OCI-LY3 (cell line): Measurements from ENCODE around the gene SYNJ1.

Source experiments
- H2AFZ ChIP-seq: fragments of 200-600, 300-600 bp; shearing (Covaris generic); 2 replicates; pipeline ENCODE4 v1.6.0; 2014; ENCODE audit warnings: antibody characterized with exemption, low read depth, low read length
- H3K27ac ChIP-seq: fragments of 200-600, 300-600 bp; sonication (generic); 2 replicates; pipeline ENCODE4 v1.5.1; 2014; ENCODE audit warnings: mild to moderate bottlenecking, low read length, moderate library complexity, mixed read lengths
- H3K27me3 ChIP-seq: fragments of 200-600, 300-600 bp; sonication (generic); 2 replicates; pipeline ENCODE4 v1.6.1; 2014; ENCODE audit warnings: low read depth, low read length, mixed read lengths
- H3K36me3 ChIP-seq: fragments of 200-600, 300-600 bp; sonication (generic); replicated peaks from 2 replicates; pipeline ENCODE3; 2014; ENCODE audit warnings: low read depth, low read length, mixed read lengths
- H3K4me1 ChIP-seq: fragments of 300-600, 200-600 bp; sonication (generic); 2 replicates; pipeline ENCODE4 v1.6.1; 2014; ENCODE audit warnings: low read length, mixed read lengths
- H3K4me2 ChIP-seq: fragments of 200-600, 300-600 bp; sonication (generic); 2 replicates; pipeline ENCODE4 v1.6.1; 2014; ENCODE audit warnings: low read length, mixed read lengths
- H3K4me3 ChIP-seq: fragments of 300-600, 200-600 bp; sonication (generic); 2 replicates; pipeline ENCODE4 v1.5.1; 2014; ENCODE audit warnings: antibody characterized with exemption, mild to moderate bottlenecking, low read length, moderate library complexity
- H3K79me2 ChIP-seq: fragments of 300-600, 200-600 bp; shearing (Covaris generic); 2 replicates; pipeline ENCODE4 v1.6.1; 2014; ENCODE audit warnings: mild to moderate bottlenecking, low read length, mixed read lengths
- H3K9ac ChIP-seq: fragments of 300-600, 200-600 bp; shearing (Covaris generic); 2 replicates; pipeline ENCODE4 v1.6.0; 2014; ENCODE audit warnings: mild to moderate bottlenecking, low read length, moderate library complexity
- H3K9me3 ChIP-seq: fragments of 200-600, 300-600 bp; shearing (Covaris generic); 2 replicates; pipeline ENCODE4 v1.6.1; 2014; ENCODE audit warnings: low read length, mixed read lengths; ENCODE audit not compliant: insufficient read depth
- H4K20me1 ChIP-seq: fragments of 200-600, 300-600 bp; sonication (generic); 2 replicates; pipeline ENCODE4 v1.6.1; 2016; ENCODE audit warnings: low read length, mixed read lengths; ENCODE audit not compliant: insufficient read depth
- CTCF ChIP-seq: fragments of 200-600, 300-600 bp; sonication (generic); IDR thresholded peaks from 2 replicates; pipeline ENCODE4 v1.5.1; 2014; ENCODE audit warnings: antibody characterized with exemption, low read length, low read depth
- EZH2phosphoT487 ChIP-seq: fragments of 200-600 bp; shearing (Covaris generic); IDR thresholded peaks from 2 replicates; pipeline ENCODE4 v1.6.1; 2018; ENCODE audit warnings: antibody characterized with exemption, mixed run types, low read depth

SYNJ1 gene

DNA sequence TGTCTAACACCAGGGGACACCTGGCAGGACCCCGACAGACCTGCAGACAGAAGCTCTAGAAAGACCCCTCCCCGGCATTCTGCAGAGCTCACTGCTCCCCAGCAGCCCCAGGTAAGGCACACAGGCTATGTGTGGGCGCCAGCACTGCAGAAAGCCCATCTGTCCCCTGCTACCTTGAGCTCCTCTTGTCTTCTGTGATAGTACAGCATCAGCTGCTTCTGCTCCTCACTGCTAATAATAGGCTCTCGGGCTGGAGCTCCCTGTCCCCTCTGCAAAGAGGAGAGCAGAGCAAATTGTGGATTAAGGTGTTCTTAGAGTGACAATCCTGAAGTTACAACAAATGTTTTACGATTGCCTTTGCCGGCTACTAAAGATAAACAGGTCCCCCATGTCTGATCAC, 125.7 kb downstream of the SYNJ1 start:
- Histone ChIP-seq H4K20me1 (no peaks in the 10 kb centered on the region), H3K79me2 (no peaks in the 10 kb centered on the region), H3K4me2 (no peak overlapping the region), H3K4me3 (no peak overlapping the region), H3K27ac (no peak overlapping the region), H3K9me3 (no peaks in the 10 kb centered on the region), H3K36me3 (peaks cover 19% of the 10 kb centered on the region), H3K9ac (no peak overlapping the region), H2AFZ (no peak overlapping the region), H3K27me3 (no peaks in the 10 kb centered on the region), H3K4me1 (no peaks in the 10 kb centered on the region)
- TF ChIP-seq EZH2phosphoT487 (no peak), CTCF (no peak)

DNA sequence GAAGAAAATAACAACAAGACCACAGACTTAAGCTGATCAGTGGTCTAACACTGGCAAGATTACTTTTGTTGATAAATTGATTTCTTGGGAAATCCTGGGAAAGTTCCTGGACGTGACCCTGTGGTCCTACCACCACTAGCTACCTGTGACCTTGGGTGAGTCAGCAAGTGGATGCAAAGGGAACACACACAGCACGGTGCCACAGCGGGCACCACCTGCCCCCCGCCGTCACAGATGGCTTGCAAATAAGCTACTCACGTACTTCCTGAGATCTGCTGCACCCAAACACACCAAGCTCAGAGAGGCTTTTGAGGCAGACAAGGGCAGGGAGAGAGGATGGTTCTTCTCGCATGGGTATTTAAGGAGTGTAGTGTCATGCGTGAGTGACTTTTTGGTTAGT, 128.3 kb downstream of the SYNJ1 start:
- H2AFZ ChIP-seq = no peak overlapping the region
- no peaks in the 10 kb centered on the region for H3K4me1 ChIP-seq
- H3K9me3 ChIP-seq = no peaks in the 10 kb centered on the region
- no peaks in the 10 kb centered on the region for H4K20me1 ChIP-seq
- no peaks in the 10 kb centered on the region for H3K79me2 ChIP-seq
- H3K9ac ChIP-seq = no peak overlapping the region
- no peak overlapping the region for H3K4me3 ChIP-seq
- no peak overlapping the region for H3K27ac ChIP-seq
- peaks cover 10% of the 10 kb centered on the region for H3K36me3 ChIP-seq
- TF ChIP-seq CTCF (no peak), EZH2phosphoT487 (no peak)
- no peaks in the 10 kb centered on the region for H3K27me3 ChIP-seq
- no peak overlapping the region for H3K4me2 ChIP-seq

DNA sequence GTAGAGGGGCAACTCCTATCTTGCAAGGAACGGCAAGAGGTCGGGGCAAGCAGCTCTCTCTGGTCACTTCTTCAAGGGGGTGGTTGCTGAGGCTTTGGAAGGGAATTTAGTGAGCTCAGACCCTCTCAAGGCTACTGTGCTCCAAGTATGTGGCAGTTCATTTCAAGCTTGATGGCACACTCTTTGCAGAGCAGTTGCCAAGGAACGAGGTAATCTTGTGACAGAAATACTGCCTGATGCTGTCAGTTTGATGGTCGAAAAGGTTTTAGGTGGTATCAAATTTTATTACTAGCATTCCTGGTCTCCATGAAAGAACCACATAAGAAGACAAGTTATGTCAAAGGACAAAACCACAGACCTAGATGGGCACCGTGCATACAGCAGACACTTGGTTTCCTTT, 128.7 kb downstream of the SYNJ1 start:
- Histone ChIP-seq H3K36me3 (peaks cover 10% of the 10 kb centered on the region), H2AFZ (no peak overlapping the region), H3K9ac (no peak overlapping the region), H3K27ac (no peak overlapping the region), H4K20me1 (no peaks in the 10 kb centered on the region), H3K4me2 (no peak overlapping the region), H3K4me1 (no peaks in the 10 kb centered on the region), H3K79me2 (no peaks in the 10 kb centered on the region), H3K27me3 (no peaks in the 10 kb centered on the region), H3K4me3 (no peak overlapping the region), H3K9me3 (no peaks in the 10 kb centered on the region)
- TF ChIP-seq CTCF = no peak
- no peak for TF ChIP-seq EZH2phosphoT487

DNA sequence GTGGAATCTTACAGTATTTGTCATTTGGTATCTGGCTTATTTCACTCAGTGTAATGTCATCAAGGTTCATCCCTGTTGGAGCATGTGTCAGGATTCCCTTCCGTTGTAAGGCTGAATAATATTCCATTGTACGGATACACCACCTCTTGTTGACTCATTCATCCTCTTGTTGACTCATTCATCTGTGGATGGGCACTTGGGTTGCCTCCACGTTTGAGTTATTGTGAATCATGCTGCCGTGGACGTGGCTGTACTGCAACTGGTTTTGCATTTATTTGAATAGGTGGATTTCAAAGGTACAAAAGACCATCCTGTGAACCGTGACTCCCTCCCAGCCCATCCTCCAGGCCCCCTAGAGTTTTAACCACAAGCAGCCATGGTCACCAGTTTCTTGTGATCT, 130.6 kb downstream of the SYNJ1 start:
- no peak overlapping the region for H3K4me3 ChIP-seq
- no peaks in the 10 kb centered on the region for H3K79me2 ChIP-seq
- no peaks in the 10 kb centered on the region for H4K20me1 ChIP-seq
- no peaks in the 10 kb centered on the region for H3K27me3 ChIP-seq
- peaks cover 5% of the 10 kb centered on the region for H3K36me3 ChIP-seq
- H3K4me1 ChIP-seq = no peaks in the 10 kb centered on the region
- no peak overlapping the region for H3K4me2 ChIP-seq
- no peak overlapping the region for H3K9ac ChIP-seq
- H3K27ac ChIP-seq = no peak overlapping the region
- TF ChIP-seq EZH2phosphoT487 (no peak), CTCF (no peak)
- H3K9me3 ChIP-seq = no peaks in the 10 kb centered on the region
- no peak overlapping the region for H2AFZ ChIP-seq
